SK-N-SH (cell line): ENCODE data around the gene GSTM3.

Experiments used
- CHD2 ChIP-seq: fragments of 150-350 bp; IDR thresholded peaks from 2 replicates; pipeline ENCODE4 v1.6.1; 2018; ENCODE audit warnings: low read length; ENCODE audit not compliant: partially characterized antibody
- CTCF ChIP-seq: fragments of 200-600 bp; sonication (generic); IDR thresholded peaks from 2 replicates; pipeline ENCODE4 v1.6.1; 2017; ENCODE audit warnings: antibody characterized with exemption, mild to moderate bottlenecking, moderate library complexity
- EP300 ChIP-seq, 2 experiments: IDR thresholded peaks; 2 replicates each; pipeline versions ENCODE4 v1.4.0 to v1.6.1; 2012; ENCODE audit warnings: borderline replicate concordance in 1 of 2, low read depth in 1 of 2, low read length in 1 of 2
- GATA2 ChIP-seq: sonication (generic); formaldehyde crosslinking; IDR thresholded peaks from 2 replicates; pipeline ENCODE4 v1.5.0; 2020; ENCODE audit warnings: mild to moderate bottlenecking, missing genetic modification reagents
- PBX3 ChIP-seq: IDR thresholded peaks from 2 replicates; pipeline ENCODE4; 2012
- POLR2AphosphoS5 ChIP-seq: IDR thresholded peaks from 2 replicates; pipeline ENCODE4 v1.6.1; 2012; ENCODE audit warnings: low read depth, low read length
- RAD21 ChIP-seq: IDR thresholded peaks from 2 replicates; pipeline ENCODE4 v1.6.1; 2012; ENCODE audit warnings: mild to moderate bottlenecking, low read length
- RCOR1 ChIP-seq: fragments of 150-350 bp; IDR thresholded peaks from 2 replicates; pipeline ENCODE4 v1.6.1; 2017; ENCODE audit warnings: antibody characterized with exemption, low read length
- REST ChIP-seq: IDR thresholded peaks from 2 replicates; pipeline ENCODE4 v1.6.1; 2012; ENCODE audit warnings: mild to moderate bottlenecking, low read depth, low read length, moderate library complexity
- SIN3A ChIP-seq: IDR thresholded peaks from 2 replicates; pipeline ENCODE4 v1.6.1; 2012; ENCODE audit warnings: low read depth, mild to moderate bottlenecking, low read length, moderate library complexity, borderline replicate concordance
- SMC3 ChIP-seq: IDR thresholded peaks from 2 replicates; pipeline ENCODE4 v1.6.1; 2012; ENCODE audit warnings: low read depth, low read length, improper control_type of control experiment
- TCF12 ChIP-seq: IDR thresholded peaks from 2 replicates; pipeline ENCODE4 v1.4.0; 2012
- TF ChIP-seq, protein P1 (sequence below): IDR thresholded peaks from 2 replicates; pipeline ENCODE4 v1.4.0; 2012; ENCODE audit warnings: low read depth, borderline replicate concordance

DNA sequence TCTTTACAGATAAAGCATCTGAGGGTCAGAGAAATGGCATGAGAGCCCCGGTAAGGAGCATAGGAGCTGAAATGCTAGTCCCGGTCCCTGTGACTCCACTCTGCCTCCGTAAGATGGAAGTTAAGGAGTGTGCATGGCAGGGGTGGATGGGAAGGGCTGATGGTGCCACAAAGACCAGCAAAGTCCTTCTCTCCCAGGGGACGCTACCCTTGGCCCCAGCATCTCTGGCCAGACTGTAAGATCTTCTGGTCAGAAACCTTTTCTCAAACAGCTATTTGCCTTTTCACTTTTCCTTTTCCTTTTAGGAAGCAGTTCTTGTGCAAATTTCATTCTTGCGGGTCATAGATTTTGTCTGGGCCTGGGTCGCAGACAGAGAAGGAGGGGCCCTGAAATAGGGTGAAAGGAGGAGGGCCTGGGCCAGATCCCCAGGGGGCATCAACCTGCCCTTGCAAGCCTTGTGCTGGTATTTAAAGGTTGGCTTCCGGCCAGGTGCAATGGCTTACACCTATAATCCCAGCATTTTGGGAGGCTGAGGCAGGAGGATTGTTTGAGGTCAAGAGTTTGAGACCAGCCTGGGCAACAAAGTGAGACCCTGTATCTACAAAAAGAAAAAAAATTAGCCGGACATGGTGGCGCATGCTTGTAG, 37.3 kb upstream of the GSTM3 start:
- TF ChIP-seq, protein P1, sequence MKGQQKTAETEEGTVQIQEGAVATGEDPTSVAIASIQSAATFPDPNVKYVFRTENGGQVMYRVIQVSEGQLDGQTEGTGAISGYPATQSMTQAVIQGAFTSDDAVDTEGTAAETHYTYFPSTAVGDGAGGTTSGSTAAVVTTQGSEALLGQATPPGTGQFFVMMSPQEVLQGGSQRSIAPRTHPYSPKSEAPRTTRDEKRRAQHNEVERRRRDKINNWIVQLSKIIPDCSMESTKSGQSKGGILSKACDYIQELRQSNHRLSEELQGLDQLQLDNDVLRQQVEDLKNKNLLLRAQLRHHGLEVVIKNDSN: no peak
- TF ChIP-seq CTCF (no peak), SIN3A (no peak), REST (no peak), CHD2 (no peak), PBX3 (no peak), SMC3 (no peak), GATA2 (no peak), POLR2AphosphoS5 (no peak), RCOR1 (no peak), EP300 (IDR thresholded peaks at IDR 0.05; ENCODE audit: borderline replicate concordance in 1 of 2, low read depth in 1 of 2, low read length in 1 of 2) (no peak), TCF12 (no peak), RAD21 (no peak)
